ENCODE results near the gene GNG7. TPM values are rescaled to one million over a fixed set of nuclear protein-coding genes. Genes with fewer than 3 reads are reported as not detected.

The GNG7 gene
- 0.56 TPM for total RNA-seq (2013)
- 1 to 10 TPM; 1.1 to 1.6 (median 1.3) TPM for polyA plus RNA-seq
- polyA minus RNA-seq, result 0.42 and 0.64 TPM in 2 replicates
- total RNA-seq, result 0.12 to 2.3 (median 1.4) reads per million in 11 experiments

GRCh38 chr19:2702170-2703076, at the start of gene GNG7:
Gene GNG7, minus strand, starts transcription at chr19:2702694. Its CDS starts 182,006 bp downstream, at chr19:2520688.
- Histone ChIP-seq H4K20me1 (ENCODE audit: insufficient read depth, low read length) (no peaks in the 10 kb centered on the region), H3K4me3 (replicated peaks in 1 of 3; ENCODE audit: low read depth in 2 of 3, low read length in 3 of 3) (peak within 1 kb of the TSS; percentile 46 to 76 (median 51)), H3K36me3 (replicated peaks in 1 of 2; ENCODE audit: control insufficient read depth in 1 of 2, insufficient read depth in 2 of 2, low read length in 2 of 2) (no peaks in the 10 kb centered on the region), H3K4me1 (ENCODE audit: control insufficient read depth in 1 of 2, insufficient read depth in 2 of 2, low read length in 2 of 2) (peaks cover 8 to 9% of the 10 kb centered on the region in 2 donors), H2AFZ (ENCODE audit: insufficient read depth, low read depth, low read length, poor library complexity, severe bottlenecking) (peak within 1 kb of the TSS; percentile 70), H3K27me3 (ENCODE audit: control insufficient read depth in 2 of 2, insufficient read depth in 2 of 2, low read length in 2 of 2) (no peaks in the 10 kb centered on the region), H3K4me2 (replicated peaks; ENCODE audit: extremely low read depth, low read length, poor library complexity, severe bottlenecking) (peak within 1 kb of the TSS; percentile 86), H3K9me3 (replicated peaks in 1 of 2; ENCODE audit: control insufficient read depth in 1 of 2, insufficient read depth in 1 of 2, low read length in 2 of 2) (no peaks in the 10 kb centered on the region), H3K79me2 (ENCODE audit: insufficient read depth, low read length) (peaks cover 7% of the 10 kb centered on the region), H3K9ac (ENCODE audit: insufficient read depth, low read length, poor library complexity, severe bottlenecking) (peak within 1 kb of the TSS; percentile 50), H3K27ac (ENCODE audit: low read depth in 1 of 2, low read length in 2 of 2) (peak within 1 kb of the TSS in 1 of 2 donors; percentile 57)
- H3K4me1 Mint-ChIP-seq, result peaks cover 29% of the 10 kb centered on the region
- no peaks in the 10 kb centered on the region for H3K36me3 Mint-ChIP-seq
- intact Hi-C loops (cut with micrococcal nuclease), result no loop called here
- TF ChIP-seq, protein P1, sequence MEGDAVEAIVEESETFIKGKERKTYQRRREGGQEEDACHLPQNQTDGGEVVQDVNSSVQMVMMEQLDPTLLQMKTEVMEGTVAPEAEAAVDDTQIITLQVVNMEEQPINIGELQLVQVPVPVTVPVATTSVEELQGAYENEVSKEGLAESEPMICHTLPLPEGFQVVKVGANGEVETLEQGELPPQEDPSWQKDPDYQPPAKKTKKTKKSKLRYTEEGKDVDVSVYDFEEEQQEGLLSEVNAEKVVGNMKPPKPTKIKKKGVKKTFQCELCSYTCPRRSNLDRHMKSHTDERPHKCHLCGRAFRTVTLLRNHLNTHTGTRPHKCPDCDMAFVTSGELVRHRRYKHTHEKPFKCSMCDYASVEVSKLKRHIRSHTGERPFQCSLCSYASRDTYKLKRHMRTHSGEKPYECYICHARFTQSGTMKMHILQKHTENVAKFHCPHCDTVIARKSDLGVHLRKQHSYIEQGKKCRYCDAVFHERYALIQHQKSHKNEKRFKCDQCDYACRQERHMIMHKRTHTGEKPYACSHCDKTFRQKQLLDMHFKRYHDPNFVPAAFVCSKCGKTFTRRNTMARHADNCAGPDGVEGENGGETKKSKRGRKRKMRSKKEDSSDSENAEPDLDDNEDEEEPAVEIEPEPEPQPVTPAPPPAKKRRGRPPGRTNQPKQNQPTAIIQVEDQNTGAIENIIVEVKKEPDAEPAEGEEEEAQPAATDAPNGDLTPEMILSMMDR (IDR thresholded peaks at IDR 0.05), result no peak
- peak within 1 kb of the TSS; percentile 15 to 91 (median 78) for H3K27ac Mint-ChIP-seq
- H3K9me3 Mint-ChIP-seq, result peaks cover 0 to 2% (median 0%) of the 10 kb centered on the region in 7 donors
- H3K4me3 Mint-ChIP-seq, result peak within 1 kb of the TSS; percentile 75 to 82
- WGBS (ENCODE audit: insufficient coverage), result 1% methylated on average over 70 of the region's 77 CpGs
- peaks cover 2 to 7% (median 3%) of the 10 kb centered on the region in 3 donors for H3K27me3 Mint-ChIP-seq (ENCODE audit: low read depth in 3 of 3)
- peak; percentile 82 to 92 (median 87) for DNase-seq

GRCh38 chr19:2751438-2751830, 48.9 kb upstream of the GNG7 start:
- DNase-seq, result no peak
- Histone ChIP-seq H2AFZ (ENCODE audit: insufficient read depth, low read depth, low read length, poor library complexity, severe bottlenecking) (no peak overlapping the region), H3K4me3 (replicated peaks in 1 of 3; ENCODE audit: low read depth in 2 of 3, low read length in 3 of 3) (no peak overlapping the region), H3K36me3 (replicated peaks in 1 of 2; ENCODE audit: control insufficient read depth in 1 of 2, insufficient read depth in 2 of 2, low read length in 2 of 2) (peaks cover 23 to 33% of the 10 kb centered on the region in 2 donors), H4K20me1 (ENCODE audit: insufficient read depth, low read length) (no peaks in the 10 kb centered on the region), H3K4me2 (replicated peaks; ENCODE audit: extremely low read depth, low read length, poor library complexity, severe bottlenecking) (no peak overlapping the region), H3K9me3 (replicated peaks in 1 of 2; ENCODE audit: control insufficient read depth in 1 of 2, insufficient read depth in 1 of 2, low read length in 2 of 2) (no peaks in the 10 kb centered on the region), H3K4me1 (ENCODE audit: control insufficient read depth in 1 of 2, insufficient read depth in 2 of 2, low read length in 2 of 2) (peaks cover 7 to 10% of the 10 kb centered on the region in 2 donors), H3K27me3 (ENCODE audit: control insufficient read depth in 2 of 2, insufficient read depth in 2 of 2, low read length in 2 of 2) (no peaks in the 10 kb centered on the region), H3K27ac (ENCODE audit: low read depth in 1 of 2, low read length in 2 of 2) (no peak overlapping the region), H3K9ac (ENCODE audit: insufficient read depth, low read length, poor library complexity, severe bottlenecking) (no peak overlapping the region), H3K79me2 (ENCODE audit: insufficient read depth, low read length) (no peaks in the 10 kb centered on the region)
- Mint-ChIP-seq H3K9me3 (no peaks in the 10 kb centered on the region), H3K36me3 (peaks cover 20 to 33% of the 10 kb centered on the region in 2 donors), H3K27ac (no peak overlapping the region), H3K4me1 (peaks cover 7% of the 10 kb centered on the region), H3K4me3 (no peak overlapping the region), H3K27me3 (ENCODE audit: low read depth in 3 of 3) (peaks cover under 1 to 8% (median 8%) of the 10 kb centered on the region in 3 donors)
- 90% methylated on average over 18 of the region's 21 CpGs for WGBS (ENCODE audit: insufficient coverage)
- TF ChIP-seq, protein P1 (IDR thresholded peaks at IDR 0.05), result no peak
- intact Hi-C loops (cut with micrococcal nuclease), result no loop called here
